ENCODE results near the gene CHAF1B.

DNA sequence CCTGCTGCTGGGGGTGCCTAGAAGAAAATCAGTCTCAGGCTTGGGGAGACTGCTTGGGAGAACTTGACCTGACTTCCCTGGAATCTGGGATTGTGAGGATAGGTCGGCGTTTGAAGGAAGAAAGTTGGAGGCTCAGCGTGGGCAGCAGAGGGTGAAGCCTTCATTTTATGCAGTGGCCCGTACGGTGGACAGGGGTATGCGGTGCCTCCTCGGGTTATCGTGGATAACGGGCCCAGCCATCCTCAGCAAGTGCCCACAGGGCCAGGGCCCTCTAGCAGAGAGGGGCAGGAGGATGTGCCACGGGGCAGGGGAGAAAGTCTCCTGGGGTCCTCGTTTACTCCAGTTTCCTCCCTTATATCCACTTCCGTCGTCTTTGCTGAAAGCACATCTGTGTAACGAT, 34.0 kb downstream of the CHAF1B start:
- TF ChIP-seq POLR2A (IDR thresholded peaks at IDR 0.05; ENCODE audit: low read depth, low read length) (no peak), TAF1 (IDR thresholded peaks at IDR 0.05; ENCODE audit: low read depth, low read length) (no peak), POLR2AphosphoS5 (IDR thresholded peaks at IDR 0.05; ENCODE audit: low read depth, low read length) (no peak), SPI1 (IDR thresholded peaks at IDR 0.05; ENCODE audit: low read depth, low read length) (no peak), POU2F2 (IDR thresholded peaks at IDR 0.05; ENCODE audit: low read depth, low read length) (no peak)

All from GM12891 (cell line).